Upper lobe of left lung (tissue), 4 donors: ENCODE measurements around the gene RNF126.

Experiments
- EP300 ChIP-seq, 4 donors: sonication (generic); formaldehyde crosslinking; IDR thresholded peaks; one replicate each; pipeline ENCODE4 v1.5.1; 2017; ENCODE audit warnings: antibody characterized with exemption in 4 of 4, control low read depth in 2 of 4
- POLR2A ChIP-seq, 4 donors: fragments of 450-650 bp; IDR thresholded peaks; one replicate each; pipeline ENCODE4 v1.5.1; 2016 to 2017; ENCODE audit warnings: antibody characterized with exemption in 4 of 4, mild to moderate bottlenecking in 2 of 4
- POLR2AphosphoS5 ChIP-seq, 2 donors: sonication (generic); formaldehyde crosslinking; IDR thresholded peaks; one replicate each; pipeline ENCODE4 v1.5.1; 2017; ENCODE audit warnings: antibody characterized with exemption in 2 of 2
- TF ChIP-seq, protein P1 (sequence below), 6 experiments: fragments of 450-650 bp in 4 of 6; fragments of 200-600 bp in 2 of 6; sonication (generic) in 2 of 6; IDR thresholded peaks; one replicate each; pipeline ENCODE4 v1.5.1; 2016 to 2019; ENCODE audit warnings: antibody characterized with exemption in 6 of 6

DNA sequence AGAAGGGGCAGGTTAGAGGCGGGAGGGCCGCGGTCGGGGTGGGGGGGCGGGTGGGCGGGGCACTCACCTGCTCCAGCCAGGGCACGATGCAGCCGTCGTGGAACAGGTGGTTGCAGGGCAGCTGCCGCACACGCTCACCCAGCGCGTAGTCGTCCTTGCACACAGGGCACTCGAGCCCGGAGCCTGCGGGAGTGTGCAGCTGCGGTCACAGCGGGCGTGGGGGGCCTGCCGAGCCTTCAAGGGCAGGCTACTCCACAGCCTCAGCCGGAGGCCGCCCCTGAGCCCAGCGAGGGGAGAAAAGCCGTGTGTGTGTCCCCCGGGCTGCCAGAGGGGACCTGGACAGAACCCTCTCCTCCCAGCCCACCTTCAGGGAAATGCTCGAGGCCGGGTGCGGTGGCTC, 14.7 kb downstream of the RNF126 start:
- TF ChIP-seq, protein P1, sequence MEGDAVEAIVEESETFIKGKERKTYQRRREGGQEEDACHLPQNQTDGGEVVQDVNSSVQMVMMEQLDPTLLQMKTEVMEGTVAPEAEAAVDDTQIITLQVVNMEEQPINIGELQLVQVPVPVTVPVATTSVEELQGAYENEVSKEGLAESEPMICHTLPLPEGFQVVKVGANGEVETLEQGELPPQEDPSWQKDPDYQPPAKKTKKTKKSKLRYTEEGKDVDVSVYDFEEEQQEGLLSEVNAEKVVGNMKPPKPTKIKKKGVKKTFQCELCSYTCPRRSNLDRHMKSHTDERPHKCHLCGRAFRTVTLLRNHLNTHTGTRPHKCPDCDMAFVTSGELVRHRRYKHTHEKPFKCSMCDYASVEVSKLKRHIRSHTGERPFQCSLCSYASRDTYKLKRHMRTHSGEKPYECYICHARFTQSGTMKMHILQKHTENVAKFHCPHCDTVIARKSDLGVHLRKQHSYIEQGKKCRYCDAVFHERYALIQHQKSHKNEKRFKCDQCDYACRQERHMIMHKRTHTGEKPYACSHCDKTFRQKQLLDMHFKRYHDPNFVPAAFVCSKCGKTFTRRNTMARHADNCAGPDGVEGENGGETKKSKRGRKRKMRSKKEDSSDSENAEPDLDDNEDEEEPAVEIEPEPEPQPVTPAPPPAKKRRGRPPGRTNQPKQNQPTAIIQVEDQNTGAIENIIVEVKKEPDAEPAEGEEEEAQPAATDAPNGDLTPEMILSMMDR (IDR thresholded peaks at IDR 0.05), result no peak
- TF ChIP-seq POLR2AphosphoS5 (IDR thresholded peaks at IDR 0.05) (no peak), POLR2A (IDR thresholded peaks at IDR 0.05) (no peak), EP300 (IDR thresholded peaks at IDR 0.05) (no peak)
